Measurements from ENCODE around the gene PGAP3. TPM values are rescaled to one million over a fixed set of nuclear protein-coding genes. Genes with fewer than 3 reads are reported as not detected.

The PGAP3 gene
- total and polyA plus RNA-seq, 4 donors: 15.9 to 39.7 (median 26.4) TPM

DNA sequence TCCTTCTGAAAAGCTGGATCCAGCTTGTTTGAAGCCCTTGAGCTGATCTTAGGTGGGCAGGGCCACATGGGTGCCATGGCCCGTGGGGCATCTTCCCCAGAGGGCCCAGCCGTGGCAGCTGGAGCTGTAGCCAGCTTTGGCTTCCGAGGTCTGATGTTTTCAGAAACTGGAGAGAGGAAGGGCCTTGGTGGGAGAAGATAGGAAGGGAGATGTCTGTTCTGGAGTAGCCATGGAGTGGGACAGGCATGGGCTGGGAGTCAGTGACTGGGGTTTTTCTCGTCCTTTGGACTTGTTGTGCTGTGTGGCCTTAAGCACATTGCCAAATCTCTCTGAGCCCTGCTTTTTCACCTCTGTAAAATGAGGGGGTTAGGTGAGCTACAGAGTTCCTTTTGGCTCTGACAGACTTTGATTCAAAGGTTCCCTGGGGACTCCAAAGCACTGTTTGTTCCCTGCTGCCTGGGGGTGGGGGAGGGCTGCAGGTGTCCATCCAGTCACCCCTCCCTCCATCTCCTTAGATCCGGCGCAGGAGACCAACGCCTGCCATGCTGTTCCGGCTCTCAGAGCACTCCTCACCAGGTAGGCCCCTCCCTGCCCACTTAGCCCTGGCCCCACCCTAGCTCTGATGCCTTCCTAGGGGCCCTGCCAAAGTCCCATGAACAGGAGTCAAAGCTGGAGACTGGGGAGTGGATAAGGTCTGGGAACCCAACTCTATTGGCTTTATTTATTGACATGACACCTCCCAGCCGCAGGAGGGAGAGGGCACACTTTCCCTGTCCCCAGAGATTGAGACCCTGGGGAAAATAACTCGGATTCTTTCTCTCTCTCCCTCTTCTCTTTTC lies 59.0 kb downstream of the PGAP3 start:
- Histone ChIP-seq H3K27ac (ENCODE audit: low read depth in 1 of 2, low read length in 1 of 2) (peak overlapping the region in 1 of 2 donors; percentile 67), H3K4me3 (no peak overlapping the region), H3K9ac (ENCODE audit: insufficient read depth in 1 of 2, low read length in 2 of 2) (no peak overlapping the region), H3K27me3 (ENCODE audit: control insufficient read depth in 3 of 3, insufficient read depth in 3 of 3, low read length in 2 of 3) (peaks cover 0 to 11% (median 3%) of the 10 kb centered on the region in 3 donors), H3K9me3 (ENCODE audit: control insufficient read depth in 4 of 4, insufficient read depth in 3 of 4, low read length in 3 of 4) (no peaks in the 10 kb centered on the region), H3K4me1 (ENCODE audit: control insufficient read depth in 5 of 5, insufficient read depth in 5 of 5, low read length in 5 of 5) (peaks cover 0 to 43% (median 22%) of the 10 kb centered on the region in 5 donors), H3K36me3 (ENCODE audit: control insufficient read depth in 4 of 4, insufficient read depth in 4 of 4, low read length in 4 of 4) (peaks cover 0 to 3% (median 0%) of the 10 kb centered on the region in 4 donors)
- WGBS, 2 donors: 71 to 75% methylated on average over 10 of the region's 10 CpGs
- TF ChIP-seq CTCF (IDR thresholded peaks at IDR 0.05; ENCODE audit: control extremely low read depth, extremely low read depth): no peak
- DNase-seq: no peak
- peak; percentile 44 for ATAC-seq (ENCODE audit: insufficient read depth, low FRiP score)

- TF ChIP-seq CTCF (IDR thresholded peaks at IDR 0.05; ENCODE audit: control extremely low read depth, extremely low read depth): no peak
- Histone ChIP-seq H3K9ac (ENCODE audit: insufficient read depth in 1 of 2, low read length in 2 of 2) (peak overlapping the region in 1 of 2 donors; percentile 7), H3K27me3 (ENCODE audit: control insufficient read depth in 3 of 3, insufficient read depth in 3 of 3, low read length in 2 of 3) (peaks cover 0 to 11% (median 3%) of the 10 kb centered on the region in 3 donors), H3K36me3 (ENCODE audit: control insufficient read depth in 4 of 4, insufficient read depth in 4 of 4, low read length in 4 of 4) (no peaks in the 10 kb centered on the region), H3K4me3 (no peak overlapping the region), H3K9me3 (ENCODE audit: control insufficient read depth in 4 of 4, insufficient read depth in 3 of 4, low read length in 3 of 4) (no peaks in the 10 kb centered on the region), H3K4me1 (ENCODE audit: control insufficient read depth in 5 of 5, insufficient read depth in 5 of 5, low read length in 5 of 5) (peaks cover 0 to 50% (median 22%) of the 10 kb centered on the region in 5 donors), H3K27ac (ENCODE audit: low read depth in 1 of 2, low read length in 1 of 2) (no peak overlapping the region)
- 61 to 70% methylated on average over 16 of the region's 16 CpGs for WGBS, 2 donors
- DNase-seq (no peak), ATAC-seq (ENCODE audit: insufficient read depth, low FRiP score) (no peak)
Observed at GRCh38 chr17:39627712-39628516, 59.9 kb downstream of the PGAP3 start.

- Histone ChIP-seq H3K4me1 (ENCODE audit: control insufficient read depth in 5 of 5, insufficient read depth in 5 of 5, low read length in 5 of 5) (peaks cover 0 to 52% (median 22%) of the 10 kb centered on the region in 5 donors), H3K27ac (ENCODE audit: low read depth in 1 of 2, low read length in 1 of 2) (no peak overlapping the region), H3K9me3 (ENCODE audit: control insufficient read depth in 4 of 4, insufficient read depth in 3 of 4, low read length in 3 of 4) (no peaks in the 10 kb centered on the region), H3K36me3 (ENCODE audit: control insufficient read depth in 4 of 4, insufficient read depth in 4 of 4, low read length in 4 of 4) (no peaks in the 10 kb centered on the region), H3K4me3 (no peak overlapping the region), H3K9ac (ENCODE audit: insufficient read depth in 1 of 2, low read length in 2 of 2) (no peak overlapping the region), H3K27me3 (ENCODE audit: control insufficient read depth in 3 of 3, insufficient read depth in 3 of 3, low read length in 2 of 3) (peaks cover 0 to 11% (median 3%) of the 10 kb centered on the region in 3 donors)
- ATAC-seq (ENCODE audit: insufficient read depth, low FRiP score): no peak
- DNase-seq: no peak
- WGBS, 2 donors: 6 to 8% methylated on average over 50 to 72 of the region's 72 CpGs
- TF ChIP-seq CTCF (IDR thresholded peaks at IDR 0.05; ENCODE audit: control extremely low read depth, extremely low read depth): no peak
Observed at GRCh38 chr17:39627047-39627711, 60.7 kb downstream of the PGAP3 start.
